Peyer's patch (tissue), 4 donors: Measurements from ENCODE around the gene RILP. TPM values are rescaled to one million over a fixed set of nuclear protein-coding genes. Genes with fewer than 3 reads are reported as not detected.
"Not testable (repeated sequence)": the region's sequence is repeated elsewhere in the genome, so short reads cannot be mapped to it uniquely, and the experiment has no call there.

Experiments
- DNase-seq, 3 donors: peaks; one replicate each; pipeline ENCODE4 v3.0.0-alpha.2; 2017 to 2019
- H3K27ac ChIP-seq, 4 donors: fragments of 200-600 bp; sonication (generic); one replicate each; pipeline ENCODE4 v1.5.1; 2016 to 2019
- H3K27me3 ChIP-seq, 2 donors: fragments of 200-600 bp; sonication (generic); one replicate each; pipeline ENCODE4 v1.5.1; 2019
- H3K36me3 ChIP-seq, 3 donors: fragments of 200-600 bp; sonication (generic); one replicate each; pipeline ENCODE4 v1.5.1; 2016 to 2019
- H3K4me1 ChIP-seq, 4 donors: fragments of 200-600 bp; sonication (generic); one replicate each; pipeline ENCODE4 v1.5.1; 2016 to 2019
- H3K4me3 ChIP-seq, 4 donors: fragments of 200-600 bp; sonication (generic); 1 replicate in 3 of 4; 2 replicates in 1 of 4; pipeline ENCODE4 v1.5.1; 2016 to 2019; ENCODE audit warnings: mild to moderate bottlenecking in 1 of 4
- H3K9me3 ChIP-seq, 4 donors: fragments of 200-600 bp; sonication (generic); one replicate each; pipeline ENCODE4 v1.5.1; 2016 to 2019; ENCODE audit warnings: mild to moderate bottlenecking in 1 of 4
- POLR2A ChIP-seq, 2 donors: fragments of 450-650 bp; IDR thresholded peaks; one replicate each; pipeline ENCODE4 v1.5.1; 2017; ENCODE audit warnings: antibody characterized with exemption in 2 of 2, mild to moderate bottlenecking in 2 of 2, moderate library complexity in 2 of 2
- total RNA-seq, 4 donors: library from RNA; depleted of rRNA; stranded (reverse); fragments of >200 nt; gene quantifications; one replicate each; pipeline ENCODE4 v1.1.0, GENCODE V29; 2016
- TF ChIP-seq, protein P1 (sequence below), 6 experiments: fragments of 450-650 bp in 4 of 6; fragments of 200-600 bp in 2 of 6; sonication (generic) in 1 of 6; IDR thresholded peaks; one replicate each; pipeline ENCODE4 v1.5.1; 2017 to 2019; ENCODE audit warnings: antibody characterized with exemption in 6 of 6, mild to moderate bottlenecking in 3 of 6, moderate library complexity in 1 of 6

Gene RILP
- total RNA-seq, 4 donors from 2014 or later: 29.7 to 173 (median 92.3) TPM

DNA sequence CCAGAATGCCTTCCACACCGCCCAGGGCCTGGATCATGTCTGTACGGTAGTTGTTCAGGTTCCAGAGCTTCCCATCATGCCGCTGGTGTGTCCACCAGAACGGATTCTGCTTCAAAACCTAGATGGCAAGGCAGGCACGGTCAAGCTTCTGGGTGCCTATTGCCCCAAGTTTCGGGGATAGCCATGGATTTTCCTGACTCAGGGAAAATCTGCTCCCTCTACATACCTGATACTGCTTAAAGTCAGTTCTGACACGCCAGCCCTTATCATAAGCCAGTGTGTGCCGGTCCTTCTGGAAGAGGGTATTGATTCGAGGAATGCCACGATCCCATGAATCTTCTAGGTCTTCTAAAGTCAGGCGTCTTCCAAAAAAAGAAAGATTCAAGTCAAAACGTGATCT is 11.4 kb upstream of the RILP start:
- TF ChIP-seq, protein P1, sequence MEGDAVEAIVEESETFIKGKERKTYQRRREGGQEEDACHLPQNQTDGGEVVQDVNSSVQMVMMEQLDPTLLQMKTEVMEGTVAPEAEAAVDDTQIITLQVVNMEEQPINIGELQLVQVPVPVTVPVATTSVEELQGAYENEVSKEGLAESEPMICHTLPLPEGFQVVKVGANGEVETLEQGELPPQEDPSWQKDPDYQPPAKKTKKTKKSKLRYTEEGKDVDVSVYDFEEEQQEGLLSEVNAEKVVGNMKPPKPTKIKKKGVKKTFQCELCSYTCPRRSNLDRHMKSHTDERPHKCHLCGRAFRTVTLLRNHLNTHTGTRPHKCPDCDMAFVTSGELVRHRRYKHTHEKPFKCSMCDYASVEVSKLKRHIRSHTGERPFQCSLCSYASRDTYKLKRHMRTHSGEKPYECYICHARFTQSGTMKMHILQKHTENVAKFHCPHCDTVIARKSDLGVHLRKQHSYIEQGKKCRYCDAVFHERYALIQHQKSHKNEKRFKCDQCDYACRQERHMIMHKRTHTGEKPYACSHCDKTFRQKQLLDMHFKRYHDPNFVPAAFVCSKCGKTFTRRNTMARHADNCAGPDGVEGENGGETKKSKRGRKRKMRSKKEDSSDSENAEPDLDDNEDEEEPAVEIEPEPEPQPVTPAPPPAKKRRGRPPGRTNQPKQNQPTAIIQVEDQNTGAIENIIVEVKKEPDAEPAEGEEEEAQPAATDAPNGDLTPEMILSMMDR (IDR thresholded peaks at IDR 0.05): no peak
- TF ChIP-seq POLR2A (IDR thresholded peaks at IDR 0.05): no peak
- Histone ChIP-seq H3K27ac (no peak overlapping the region), H3K4me3 (no peak overlapping the region), H3K4me1 (no peaks in the 10 kb centered on the region), H3K27me3 (no peaks in the 10 kb centered on the region), H3K9me3 (no peaks in the 10 kb centered on the region), H3K36me3 (peaks cover 0 to 99% (median 0%) of the 10 kb centered on the region in 3 donors)
- DNase-seq: no peak

DNA sequence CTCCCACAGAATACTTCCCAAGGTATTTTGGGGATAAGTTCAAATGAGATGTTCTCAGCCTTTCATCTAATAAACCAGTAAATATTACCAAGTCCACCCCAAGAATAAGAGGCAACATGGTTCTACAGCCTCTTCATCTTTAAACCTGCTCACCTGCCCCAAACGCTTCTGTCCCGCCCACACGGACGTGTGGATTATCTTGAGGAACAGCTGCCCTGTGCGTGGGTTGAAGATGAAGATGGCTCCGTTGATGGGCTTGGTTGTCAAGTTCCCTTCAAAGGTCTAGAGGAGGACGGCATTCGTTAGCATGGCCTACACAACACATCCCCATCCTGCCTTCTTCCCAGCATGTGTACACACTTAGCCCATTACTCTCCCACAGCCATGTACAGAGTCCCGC is 8.4 kb upstream of the RILP start:
- Histone ChIP-seq H3K9me3 (no peaks in the 10 kb centered on the region), H3K27me3 (no peaks in the 10 kb centered on the region), H3K4me1 (no peaks in the 10 kb centered on the region), H3K4me3 (no peak overlapping the region), H3K36me3 (peaks cover 0 to 100% (median 0%) of the 10 kb centered on the region in 3 donors), H3K27ac (no peak overlapping the region)
- DNase-seq: no peak
- TF ChIP-seq, protein P1 (IDR thresholded peaks at IDR 0.05): no peak
- no peak for TF ChIP-seq POLR2A (IDR thresholded peaks at IDR 0.05)

DNA sequence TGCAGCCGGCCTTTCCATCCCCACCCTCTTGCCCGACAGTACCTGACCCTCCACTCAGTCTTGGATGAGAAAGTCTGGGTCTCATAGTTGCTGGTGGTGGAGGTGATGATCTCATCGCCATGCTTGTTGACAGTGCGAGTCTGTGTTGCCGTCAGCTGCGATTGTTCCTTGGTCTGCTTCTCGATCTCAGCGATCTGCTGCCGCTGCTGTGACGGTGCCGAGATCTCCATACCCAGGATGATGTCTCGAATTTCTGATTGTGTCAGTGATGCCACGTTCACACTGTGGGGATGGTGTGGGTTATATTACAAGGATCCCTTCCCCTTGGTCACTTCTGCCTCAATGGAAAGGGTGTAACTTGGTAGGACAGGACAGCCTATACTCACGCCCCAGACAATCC is 4.1 kb upstream of the RILP start:
- DNase-seq: no peak
- H3K27me3 ChIP-seq: no peaks in the 10 kb centered on the region
- TF ChIP-seq, protein P1 (IDR thresholded peaks at IDR 0.05): no peak
- TF ChIP-seq POLR2A (IDR thresholded peaks at IDR 0.05): no peak
- H3K36me3 ChIP-seq: peaks cover 0 to 84% (median 0%) of the 10 kb centered on the region in 3 donors
- no peak overlapping the region for H3K4me3 ChIP-seq
- no peak overlapping the region for H3K27ac ChIP-seq
- H3K4me1 ChIP-seq: peaks cover 6 to 16% (median 10%) of the 10 kb centered on the region in 4 donors
- H3K9me3 ChIP-seq: no peaks in the 10 kb centered on the region

DNA sequence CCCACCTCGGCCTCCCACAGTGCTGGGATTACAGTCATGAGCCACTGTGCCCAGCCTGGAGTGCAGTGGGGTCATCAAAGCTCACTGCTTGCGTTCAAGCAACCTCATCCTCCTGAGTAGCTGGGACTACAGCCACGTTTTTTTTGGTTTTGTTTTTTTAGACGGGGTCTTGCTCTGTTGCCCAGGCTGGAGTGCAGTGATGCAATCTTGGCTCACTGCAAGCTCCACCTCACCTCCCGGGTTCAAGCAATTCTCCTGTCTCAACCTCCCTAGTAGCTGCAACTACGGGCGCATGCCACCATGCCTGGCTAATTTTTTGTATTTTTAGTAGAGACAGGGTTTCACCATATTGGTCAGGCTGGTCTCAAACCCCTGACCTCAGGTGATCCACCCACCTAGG is 3.1 kb upstream of the RILP start:
- H3K4me1 ChIP-seq: peaks cover 8 to 22% (median 16%) of the 10 kb centered on the region in 4 donors
- H3K4me3 ChIP-seq, H3K9me3 ChIP-seq, H3K27ac ChIP-seq, H3K27me3 ChIP-seq, DNase-seq: not testable (repeated sequence)
- H3K36me3 ChIP-seq: peaks cover 0 to 75% (median 0%) of the 10 kb centered on the region in 3 donors

DNA sequence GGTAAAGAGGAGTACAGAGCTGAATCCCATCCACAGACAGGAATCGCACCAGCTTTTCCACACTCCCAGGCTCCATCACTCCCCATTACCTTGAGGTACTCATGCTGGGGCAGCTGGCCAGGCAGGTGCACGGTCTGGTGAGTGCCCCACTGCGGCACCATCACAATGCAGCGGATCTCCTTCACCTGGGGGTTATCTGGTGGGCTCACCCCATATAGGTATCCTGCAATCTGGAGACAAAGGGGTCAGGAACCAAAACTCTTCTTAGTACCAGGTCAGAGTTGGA is 1.8 kb upstream of the RILP start:
- TF ChIP-seq POLR2A (IDR thresholded peaks at IDR 0.05): no peak
- TF ChIP-seq, protein P1 (IDR thresholded peaks at IDR 0.05): no peak
- peaks cover 0 to 62% (median 0%) of the 10 kb centered on the region in 3 donors for H3K36me3 ChIP-seq

DNA sequence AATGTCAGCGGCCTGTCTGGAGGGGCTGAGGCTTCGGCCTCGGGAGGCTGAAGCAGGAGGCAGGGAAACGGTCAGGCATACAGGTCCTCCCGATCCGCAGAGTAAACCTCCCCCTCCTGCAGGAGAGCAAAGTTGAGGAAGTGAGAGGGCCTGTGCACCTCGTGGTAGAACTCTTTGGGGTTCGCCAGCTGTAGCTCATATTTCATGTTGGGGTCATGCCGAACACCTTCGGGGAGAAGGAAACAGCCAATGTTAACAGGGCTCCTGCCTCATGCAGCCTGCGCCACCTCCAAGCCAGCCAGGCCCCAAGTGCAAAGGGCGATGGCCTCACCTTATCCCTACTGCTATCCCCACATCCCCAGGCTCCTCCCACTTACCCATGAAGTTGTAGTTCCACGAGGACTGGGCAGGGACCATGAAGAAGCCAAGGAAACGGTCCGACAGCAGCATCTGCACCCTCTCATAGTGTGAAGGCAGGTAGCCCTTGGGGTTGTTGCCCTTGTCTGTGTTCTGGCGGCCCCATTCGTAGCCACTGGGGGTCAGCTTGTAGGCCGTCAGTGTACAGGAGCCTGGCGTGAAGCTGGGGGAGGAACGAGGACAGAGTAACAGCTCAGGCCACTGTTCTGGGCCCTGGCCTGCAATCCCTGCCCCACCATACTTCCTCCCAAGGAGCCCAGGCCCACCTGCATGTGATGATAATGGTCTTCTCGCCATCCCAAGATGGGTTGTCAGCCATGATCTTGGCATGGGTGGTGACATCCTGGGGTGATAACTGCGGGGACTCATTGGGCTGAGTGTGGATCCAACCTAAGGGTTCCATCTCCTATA is 1.3 kb upstream of the RILP start:
- TF ChIP-seq, protein P1 (IDR thresholded peaks at IDR 0.05): no peak
- peak; percentile 25 to 59 for TF ChIP-seq POLR2A (IDR thresholded peaks at IDR 0.05)
- H3K36me3 ChIP-seq: peaks cover 0 to 56% (median 0%) of the 10 kb centered on the region in 3 donors
- no peaks in the 10 kb centered on the region for H3K27me3 ChIP-seq
- H3K4me1 ChIP-seq: peaks cover 8 to 31% (median 18%) of the 10 kb centered on the region in 4 donors
- H3K27ac ChIP-seq: peak overlapping the region; percentile 86 to 100 (median 94)
- DNase-seq: peak in 1 of 3 donors; percentile 71
- H3K9me3 ChIP-seq: no peaks in the 10 kb centered on the region
- peak overlapping the region in 1 of 4 donors; percentile 91 for H3K4me3 ChIP-seq

More for the DNA sequence above, 1.8 kb upstream of the RILP start:
- H3K9me3 ChIP-seq: no peaks in the 10 kb centered on the region
- DNase-seq: no peak
- peaks cover 8 to 31% (median 18%) of the 10 kb centered on the region in 4 donors for H3K4me1 ChIP-seq
- no peak overlapping the region for H3K4me3 ChIP-seq
- no peak overlapping the region for H3K27ac ChIP-seq
- H3K27me3 ChIP-seq: no peaks in the 10 kb centered on the region
